ENCODE results near the gene SEC24A. TPM values are rescaled to one million over a fixed set of nuclear protein-coding genes. Genes with fewer than 3 reads are reported as not detected.
"Not testable (repeated sequence)": the region's sequence is repeated elsewhere in the genome, so short reads cannot be mapped to it uniquely, and the experiment has no call there.

Gene SEC24A
- total RNA-seq, 1 donor from 2014 or later, result 48.2 TPM

DNA sequence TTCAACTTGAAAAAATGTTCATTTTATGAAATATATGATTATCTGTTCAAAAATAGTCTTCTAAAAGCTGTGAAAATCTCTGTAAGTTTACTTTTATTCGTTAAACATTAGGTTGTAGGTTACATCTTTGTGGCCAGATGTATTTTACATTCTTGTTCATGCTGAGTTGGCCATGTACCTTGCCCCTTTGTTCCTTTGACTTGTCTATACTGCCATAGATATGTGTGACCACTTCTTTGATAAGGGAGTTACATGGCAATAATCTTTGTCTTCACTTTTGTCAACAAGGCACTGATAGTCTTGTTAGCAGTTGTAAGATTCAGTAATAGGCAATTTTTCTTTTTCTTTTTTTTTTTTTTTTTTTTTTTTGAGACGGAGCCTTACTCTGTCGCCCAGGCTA, 15.9 kb downstream of the SEC24A start:
- Mint-ChIP-seq H3K9me3 (ENCODE audit: low read depth) (no peaks in the 10 kb centered on the region), H3K36me3 (ENCODE audit: low read depth) (peaks cover 14% of the 10 kb centered on the region), H3K4me3 (ENCODE audit: unreplicated experiment) (no peak overlapping the region), H3K27ac (ENCODE audit: unreplicated experiment) (no peak overlapping the region), H3K27me3 (ENCODE audit: low read depth) (no peaks in the 10 kb centered on the region), H3K4me1 (ENCODE audit: low read depth) (peaks cover 10% of the 10 kb centered on the region)
- no peak for DNase-seq (ENCODE audit: low spot score)
- TF ChIP-seq, protein P1, sequence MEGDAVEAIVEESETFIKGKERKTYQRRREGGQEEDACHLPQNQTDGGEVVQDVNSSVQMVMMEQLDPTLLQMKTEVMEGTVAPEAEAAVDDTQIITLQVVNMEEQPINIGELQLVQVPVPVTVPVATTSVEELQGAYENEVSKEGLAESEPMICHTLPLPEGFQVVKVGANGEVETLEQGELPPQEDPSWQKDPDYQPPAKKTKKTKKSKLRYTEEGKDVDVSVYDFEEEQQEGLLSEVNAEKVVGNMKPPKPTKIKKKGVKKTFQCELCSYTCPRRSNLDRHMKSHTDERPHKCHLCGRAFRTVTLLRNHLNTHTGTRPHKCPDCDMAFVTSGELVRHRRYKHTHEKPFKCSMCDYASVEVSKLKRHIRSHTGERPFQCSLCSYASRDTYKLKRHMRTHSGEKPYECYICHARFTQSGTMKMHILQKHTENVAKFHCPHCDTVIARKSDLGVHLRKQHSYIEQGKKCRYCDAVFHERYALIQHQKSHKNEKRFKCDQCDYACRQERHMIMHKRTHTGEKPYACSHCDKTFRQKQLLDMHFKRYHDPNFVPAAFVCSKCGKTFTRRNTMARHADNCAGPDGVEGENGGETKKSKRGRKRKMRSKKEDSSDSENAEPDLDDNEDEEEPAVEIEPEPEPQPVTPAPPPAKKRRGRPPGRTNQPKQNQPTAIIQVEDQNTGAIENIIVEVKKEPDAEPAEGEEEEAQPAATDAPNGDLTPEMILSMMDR (IDR thresholded peaks at IDR 0.05), result no peak

DNA sequence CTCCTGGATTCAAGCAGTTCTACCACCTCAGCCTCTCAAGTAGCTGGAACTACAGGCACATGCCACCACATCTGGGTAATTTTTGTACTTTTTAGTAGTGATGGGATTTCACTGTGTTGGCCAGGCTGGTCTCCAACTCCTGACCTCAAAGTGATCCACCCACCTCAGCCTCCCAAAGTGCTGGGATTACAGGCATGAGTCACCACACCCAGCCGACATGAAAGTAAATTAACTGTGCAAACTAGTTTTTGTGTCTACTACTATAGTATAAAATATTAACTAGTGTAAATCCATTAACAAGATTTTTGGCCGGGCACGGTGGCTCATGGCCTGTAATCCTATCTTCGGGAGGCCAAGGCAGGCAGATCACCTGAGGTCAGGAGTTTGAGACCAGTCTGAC, 25.0 kb downstream of the SEC24A start:
- not testable (repeated sequence) for H3K4me3 Mint-ChIP-seq (ENCODE audit: unreplicated experiment); H3K4me1 Mint-ChIP-seq (ENCODE audit: low read depth); H3K9me3 Mint-ChIP-seq (ENCODE audit: low read depth); DNase-seq (ENCODE audit: low spot score); H3K27me3 Mint-ChIP-seq (ENCODE audit: low read depth); H3K27ac Mint-ChIP-seq (ENCODE audit: unreplicated experiment)
- peaks cover 15% of the 10 kb centered on the region for H3K36me3 Mint-ChIP-seq (ENCODE audit: low read depth)

DNA sequence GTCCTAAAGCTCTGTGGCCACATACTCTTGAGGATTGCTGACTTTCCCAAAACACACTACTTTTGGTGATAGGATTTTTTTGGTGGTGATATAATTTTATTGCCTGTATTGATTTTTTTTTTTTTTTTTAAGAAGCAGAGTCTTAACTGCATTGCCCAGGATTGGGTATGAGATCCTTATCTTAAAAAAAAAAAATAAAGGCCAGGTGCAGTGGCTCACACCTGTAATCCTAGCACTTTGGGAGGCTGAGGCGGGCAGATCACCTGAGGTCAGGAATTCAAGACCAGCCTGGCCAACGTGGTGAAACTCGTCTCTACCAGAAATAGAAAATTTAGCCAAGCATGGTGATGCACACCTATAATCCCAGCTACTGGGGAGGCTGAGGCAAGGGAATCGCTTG, 28.8 kb downstream of the SEC24A start:
- H3K4me1 Mint-ChIP-seq (ENCODE audit: low read depth); H3K4me3 Mint-ChIP-seq (ENCODE audit: unreplicated experiment); H3K9me3 Mint-ChIP-seq (ENCODE audit: low read depth); DNase-seq (ENCODE audit: low spot score); H3K27me3 Mint-ChIP-seq (ENCODE audit: low read depth); H3K27ac Mint-ChIP-seq (ENCODE audit: unreplicated experiment): not testable (repeated sequence)
- H3K36me3 Mint-ChIP-seq (ENCODE audit: low read depth), result peaks cover 18% of the 10 kb centered on the region

DNA sequence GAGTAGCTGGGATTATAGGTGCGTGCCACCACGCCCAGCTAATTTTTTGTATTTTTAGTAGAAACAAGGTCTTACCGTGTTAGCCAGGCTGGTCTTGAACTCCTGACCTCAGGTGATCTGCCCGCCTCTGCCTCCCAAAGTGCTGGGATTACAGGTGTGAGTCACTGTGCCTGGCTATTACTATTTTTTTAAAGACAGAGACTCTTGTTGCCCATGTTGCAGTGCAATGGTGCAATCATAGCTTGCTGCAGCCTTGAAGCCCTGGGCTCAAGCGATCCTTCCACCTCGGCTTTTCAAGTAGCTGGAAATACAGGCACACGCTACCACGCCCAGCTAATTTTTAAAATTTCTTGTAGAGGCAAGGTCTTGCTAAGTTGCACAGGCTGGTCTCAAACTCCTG, 41.6 kb downstream of the SEC24A start:
- H3K4me3 Mint-ChIP-seq (ENCODE audit: unreplicated experiment); H3K27me3 Mint-ChIP-seq (ENCODE audit: low read depth); H3K9me3 Mint-ChIP-seq (ENCODE audit: low read depth); H3K4me1 Mint-ChIP-seq (ENCODE audit: low read depth); H3K27ac Mint-ChIP-seq (ENCODE audit: unreplicated experiment); DNase-seq (ENCODE audit: low spot score): not testable (repeated sequence)
- peaks cover 50% of the 10 kb centered on the region for H3K36me3 Mint-ChIP-seq (ENCODE audit: low read depth)

DNA sequence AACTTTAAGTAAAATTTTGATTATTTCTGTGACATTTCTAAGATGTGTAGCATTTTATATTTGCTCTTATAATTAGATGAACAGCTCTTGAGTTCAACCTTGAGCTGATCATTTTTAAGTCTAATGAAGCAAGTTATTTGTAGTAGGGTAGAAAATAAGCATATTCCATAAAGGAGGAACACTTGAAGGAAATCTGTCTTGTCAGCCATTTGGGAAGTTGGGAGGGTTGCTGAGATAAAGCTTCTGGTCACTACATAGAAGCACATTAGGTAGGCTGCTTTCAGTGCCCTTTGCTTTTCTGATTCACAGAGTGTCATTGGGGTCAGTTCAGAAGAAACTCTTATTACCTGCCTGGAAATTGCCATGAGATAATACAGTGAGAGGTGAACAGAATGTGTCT, 44.1 kb downstream of the SEC24A start:
- Mint-ChIP-seq H3K9me3 (ENCODE audit: low read depth) (no peaks in the 10 kb centered on the region), H3K27me3 (ENCODE audit: low read depth) (no peaks in the 10 kb centered on the region), H3K4me3 (ENCODE audit: unreplicated experiment) (no peak overlapping the region), H3K27ac (ENCODE audit: unreplicated experiment) (no peak overlapping the region), H3K4me1 (ENCODE audit: low read depth) (peaks cover 4% of the 10 kb centered on the region), H3K36me3 (ENCODE audit: low read depth) (peaks cover 43% of the 10 kb centered on the region)
- TF ChIP-seq, protein P1 (IDR thresholded peaks at IDR 0.05), result no peak
- no peak for DNase-seq (ENCODE audit: low spot score)

DNA sequence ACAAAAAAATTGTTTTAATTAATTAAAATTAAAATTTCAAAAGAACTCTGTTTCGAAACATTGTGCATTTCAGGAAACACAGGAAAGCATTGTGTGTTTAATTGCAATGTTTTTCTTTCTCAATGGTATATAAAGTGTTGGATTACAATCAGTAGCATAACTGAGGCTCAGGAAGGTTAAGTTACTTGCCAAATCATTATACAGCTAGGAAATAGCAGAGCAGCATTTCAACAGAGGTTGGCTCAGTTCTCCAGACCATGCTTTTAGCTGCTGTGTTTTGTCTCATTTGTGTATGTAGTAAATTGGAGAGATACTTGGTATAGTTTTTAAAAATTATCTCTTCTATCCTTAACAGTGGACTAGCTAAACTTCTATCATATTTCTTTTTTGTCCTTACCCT, 59.7 kb downstream of the SEC24A start:
- Mint-ChIP-seq H3K27me3 (ENCODE audit: low read depth) (no peaks in the 10 kb centered on the region), H3K9me3 (ENCODE audit: low read depth) (no peaks in the 10 kb centered on the region), H3K36me3 (ENCODE audit: low read depth) (peaks cover 35% of the 10 kb centered on the region), H3K4me1 (ENCODE audit: low read depth) (no peaks in the 10 kb centered on the region), H3K27ac (ENCODE audit: unreplicated experiment) (no peak overlapping the region), H3K4me3 (ENCODE audit: unreplicated experiment) (no peak overlapping the region)
- DNase-seq (ENCODE audit: low spot score), result no peak
- TF ChIP-seq, protein P1 (IDR thresholded peaks at IDR 0.05), result no peak

DNA sequence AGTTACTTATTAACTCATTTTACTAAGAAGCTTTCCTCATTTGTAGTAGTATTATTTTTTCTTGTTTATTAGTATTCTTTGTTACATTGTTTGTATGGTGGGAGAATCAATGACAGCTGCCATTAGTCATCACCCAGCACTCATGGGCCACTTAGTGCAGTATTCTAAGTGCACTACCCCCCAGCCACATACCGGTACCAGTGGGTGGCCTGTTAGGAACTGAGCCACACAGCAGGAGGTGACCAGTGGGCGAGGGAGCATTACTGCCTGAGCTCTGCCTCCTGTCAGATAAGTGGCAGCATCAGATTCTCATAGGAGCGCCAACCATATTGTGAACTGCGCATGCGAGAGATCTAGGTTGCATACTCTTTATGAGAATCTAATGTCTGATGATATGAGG, 65.5 kb downstream of the SEC24A start:
- H3K4me3 Mint-ChIP-seq (ENCODE audit: unreplicated experiment), result no peak overlapping the region
- no peak for DNase-seq (ENCODE audit: low spot score)
- H3K27me3 Mint-ChIP-seq (ENCODE audit: low read depth), result no peaks in the 10 kb centered on the region
- H3K4me1 Mint-ChIP-seq (ENCODE audit: low read depth), result peaks cover 3% of the 10 kb centered on the region
- H3K36me3 Mint-ChIP-seq (ENCODE audit: low read depth), result peaks cover 29% of the 10 kb centered on the region
- TF ChIP-seq, protein P1 (IDR thresholded peaks at IDR 0.05), result no peak
- no peak overlapping the region for H3K27ac Mint-ChIP-seq (ENCODE audit: unreplicated experiment)
- no peaks in the 10 kb centered on the region for H3K9me3 Mint-ChIP-seq (ENCODE audit: low read depth)

Data from chondrocyte (in vitro differentiated cells).